Loucy (cell line): ENCODE measurements around the gene AMIGO3.

Experiments used
- EZH2phosphoT487 ChIP-seq: fragments of 200-600 bp; IDR thresholded peaks from 2 replicates; pipeline ENCODE4 v1.6.1; 2018; ENCODE audit warnings: antibody characterized with exemption, mild to moderate bottlenecking, moderate library complexity, borderline replicate concordance
- TF ChIP-seq, protein P1 (sequence below): fragments of 200-600 bp; sonication (generic); conservative IDR thresholded peaks from 2 replicates; pipeline ENCODE4 v1.5.1; 2014; ENCODE audit warnings: mild to moderate bottlenecking, antibody characterized with exemption, low read length

DNA sequence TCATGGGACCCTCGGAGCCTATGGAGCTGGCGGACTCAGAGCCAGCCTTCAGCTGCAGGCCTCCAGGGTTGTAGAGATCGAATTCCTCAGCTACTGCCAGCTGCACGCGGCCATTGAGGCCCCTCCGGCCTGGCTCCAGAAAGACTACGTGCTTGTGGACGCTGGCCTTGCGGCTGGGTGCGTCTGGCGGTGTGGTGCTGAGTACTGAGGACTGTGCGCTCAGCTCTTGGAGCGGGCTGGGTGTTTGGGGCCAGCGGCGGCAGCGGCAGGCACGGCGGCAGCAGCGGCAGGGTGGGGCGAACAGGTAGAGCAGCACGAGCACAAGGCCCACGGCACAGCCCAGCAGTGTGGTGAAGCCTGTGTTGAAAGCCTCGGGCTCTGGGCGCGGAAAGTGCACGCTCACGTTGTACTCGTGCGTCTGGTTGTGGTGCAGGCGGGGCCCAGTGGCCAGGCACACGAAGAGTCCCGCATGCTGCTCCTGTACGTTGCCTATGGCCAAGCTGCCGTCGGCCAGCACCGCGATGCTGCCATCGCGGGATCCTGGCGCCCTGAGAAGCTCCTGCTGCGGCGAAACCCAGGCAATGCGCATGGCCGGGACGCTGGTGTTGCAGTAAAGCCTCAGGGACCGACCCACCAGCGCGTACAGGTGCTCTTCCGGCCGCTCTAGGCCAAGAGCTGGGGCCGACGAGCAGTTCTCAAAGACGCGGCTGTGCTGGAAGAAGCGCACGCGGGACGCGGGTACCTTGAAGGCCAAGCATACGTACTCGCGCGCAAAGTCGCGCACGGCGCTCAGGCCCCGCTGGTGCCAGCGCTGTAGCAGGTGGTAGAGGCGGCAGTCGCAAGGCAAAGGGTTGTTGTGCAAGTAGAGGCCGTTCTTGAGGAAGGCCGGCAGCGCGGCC is 1.3 kb downstream of the AMIGO3 start:
- TF ChIP-seq, protein P1, sequence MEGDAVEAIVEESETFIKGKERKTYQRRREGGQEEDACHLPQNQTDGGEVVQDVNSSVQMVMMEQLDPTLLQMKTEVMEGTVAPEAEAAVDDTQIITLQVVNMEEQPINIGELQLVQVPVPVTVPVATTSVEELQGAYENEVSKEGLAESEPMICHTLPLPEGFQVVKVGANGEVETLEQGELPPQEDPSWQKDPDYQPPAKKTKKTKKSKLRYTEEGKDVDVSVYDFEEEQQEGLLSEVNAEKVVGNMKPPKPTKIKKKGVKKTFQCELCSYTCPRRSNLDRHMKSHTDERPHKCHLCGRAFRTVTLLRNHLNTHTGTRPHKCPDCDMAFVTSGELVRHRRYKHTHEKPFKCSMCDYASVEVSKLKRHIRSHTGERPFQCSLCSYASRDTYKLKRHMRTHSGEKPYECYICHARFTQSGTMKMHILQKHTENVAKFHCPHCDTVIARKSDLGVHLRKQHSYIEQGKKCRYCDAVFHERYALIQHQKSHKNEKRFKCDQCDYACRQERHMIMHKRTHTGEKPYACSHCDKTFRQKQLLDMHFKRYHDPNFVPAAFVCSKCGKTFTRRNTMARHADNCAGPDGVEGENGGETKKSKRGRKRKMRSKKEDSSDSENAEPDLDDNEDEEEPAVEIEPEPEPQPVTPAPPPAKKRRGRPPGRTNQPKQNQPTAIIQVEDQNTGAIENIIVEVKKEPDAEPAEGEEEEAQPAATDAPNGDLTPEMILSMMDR = no peak
- TF ChIP-seq EZH2phosphoT487 = no peak
